OCI-LY3 (cell line): ENCODE measurements around the gene LSR.

ENCODE experiments used
- EZH2phosphoT487 ChIP-seq: fragments of 200-600 bp; shearing (Covaris generic); IDR thresholded peaks from 2 replicates; pipeline ENCODE4 v1.6.1; 2018; ENCODE audit warnings: antibody characterized with exemption, mixed run types, low read depth
- TF ChIP-seq, protein P1 (sequence below): fragments of 200-600, 300-600 bp; sonication (generic); IDR thresholded peaks from 2 replicates; pipeline ENCODE4 v1.5.1; 2014; ENCODE audit warnings: antibody characterized with exemption, low read length, low read depth

DNA sequence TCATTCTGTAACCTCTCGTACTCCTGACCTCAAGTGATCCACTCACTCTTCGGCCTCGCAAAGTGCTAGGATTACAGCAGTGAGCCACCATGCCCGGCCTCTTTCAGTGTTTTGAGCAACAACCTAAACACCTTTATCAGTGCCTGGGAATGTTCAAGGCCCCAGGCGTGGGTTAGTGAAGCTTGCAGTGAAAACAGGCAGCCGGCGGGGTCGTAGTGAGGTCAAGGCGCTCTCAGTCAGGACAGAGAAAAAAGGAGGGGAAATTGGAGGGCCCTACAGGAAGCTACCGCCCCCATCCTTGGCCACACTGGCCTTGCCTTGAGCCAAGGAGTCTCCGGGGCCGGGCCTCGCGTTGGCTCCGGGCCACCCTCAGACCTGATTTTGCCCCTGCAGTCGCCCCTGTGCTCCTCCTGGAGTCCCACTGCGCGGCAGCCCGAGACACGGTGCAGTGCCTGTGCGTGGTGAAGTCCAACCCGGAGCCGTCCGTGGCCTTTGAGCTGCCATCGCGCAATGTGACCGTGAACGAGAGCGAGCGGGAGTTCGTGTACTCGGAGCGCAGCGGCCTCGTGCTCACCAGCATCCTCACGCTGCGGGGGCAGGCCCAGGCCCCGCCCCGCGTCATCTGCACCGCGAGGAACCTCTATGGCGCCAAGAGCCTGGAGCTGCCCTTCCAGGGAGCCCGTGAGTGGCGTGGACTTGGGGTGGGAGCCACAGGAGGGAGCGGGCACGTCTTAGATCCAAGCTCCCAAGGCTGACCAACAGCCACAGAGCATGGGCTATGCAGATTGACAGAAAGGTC lies 60.9 kb downstream of the LSR start:
- TF ChIP-seq, protein P1, sequence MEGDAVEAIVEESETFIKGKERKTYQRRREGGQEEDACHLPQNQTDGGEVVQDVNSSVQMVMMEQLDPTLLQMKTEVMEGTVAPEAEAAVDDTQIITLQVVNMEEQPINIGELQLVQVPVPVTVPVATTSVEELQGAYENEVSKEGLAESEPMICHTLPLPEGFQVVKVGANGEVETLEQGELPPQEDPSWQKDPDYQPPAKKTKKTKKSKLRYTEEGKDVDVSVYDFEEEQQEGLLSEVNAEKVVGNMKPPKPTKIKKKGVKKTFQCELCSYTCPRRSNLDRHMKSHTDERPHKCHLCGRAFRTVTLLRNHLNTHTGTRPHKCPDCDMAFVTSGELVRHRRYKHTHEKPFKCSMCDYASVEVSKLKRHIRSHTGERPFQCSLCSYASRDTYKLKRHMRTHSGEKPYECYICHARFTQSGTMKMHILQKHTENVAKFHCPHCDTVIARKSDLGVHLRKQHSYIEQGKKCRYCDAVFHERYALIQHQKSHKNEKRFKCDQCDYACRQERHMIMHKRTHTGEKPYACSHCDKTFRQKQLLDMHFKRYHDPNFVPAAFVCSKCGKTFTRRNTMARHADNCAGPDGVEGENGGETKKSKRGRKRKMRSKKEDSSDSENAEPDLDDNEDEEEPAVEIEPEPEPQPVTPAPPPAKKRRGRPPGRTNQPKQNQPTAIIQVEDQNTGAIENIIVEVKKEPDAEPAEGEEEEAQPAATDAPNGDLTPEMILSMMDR = no peak
- no peak for TF ChIP-seq EZH2phosphoT487
